ENCODE results near the gene EQTN.

Gene EQTN

GRCh38 chr9:27329291-27329690, 32.3 kb upstream of the EQTN start:
- Mint-ChIP-seq H3K27ac (no peak overlapping the region), H3K27me3 (peaks cover 2% of the 10 kb centered on the region), H3K36me3 (ENCODE audit: low read depth) (no peaks in the 10 kb centered on the region), H3K4me1 (no peaks in the 10 kb centered on the region), H3K9me3 (no peaks in the 10 kb centered on the region), H3K4me3 (no peak overlapping the region)
- DNase-seq (no peak), ATAC-seq (no peak)

- H3K27me3 Mint-ChIP-seq = peaks cover 2% of the 10 kb centered on the region
- H3K4me1 Mint-ChIP-seq = no peaks in the 10 kb centered on the region
- DNase-seq (no peak), ATAC-seq (no peak)
- no peak overlapping the region for H3K4me3 Mint-ChIP-seq
- H3K27ac Mint-ChIP-seq = no peak overlapping the region
- no peaks in the 10 kb centered on the region for H3K36me3 Mint-ChIP-seq (ENCODE audit: low read depth)
- H3K9me3 Mint-ChIP-seq = no peaks in the 10 kb centered on the region
These were observed 31.5 kb upstream of the EQTN start for GRCh38 chr9:27328483-27328882.

DNA sequence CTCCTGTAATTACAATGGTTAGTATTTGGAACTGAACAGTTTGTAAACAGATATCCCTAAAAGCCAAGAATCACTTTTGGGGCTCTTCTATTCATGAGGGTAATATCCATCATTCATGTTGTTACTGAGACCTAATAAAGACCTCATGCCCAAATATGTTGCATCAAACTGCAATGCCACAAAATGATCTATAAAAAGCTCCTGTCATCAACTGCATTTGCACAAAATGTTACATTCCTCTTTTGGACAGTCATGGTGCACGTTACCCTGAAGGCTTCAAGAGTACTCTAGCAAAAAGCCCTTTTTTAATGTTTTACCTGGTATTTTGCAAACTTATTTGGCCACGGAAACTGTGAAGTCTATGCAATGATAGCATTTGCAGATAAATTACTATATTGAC, 14.2 kb upstream of the EQTN start:
- ATAC-seq = no peak
- H3K4me3 Mint-ChIP-seq = no peak overlapping the region
- no peak for DNase-seq

GRCh38 chr9:27310582-27310981, 13.6 kb upstream of the EQTN start:
- Mint-ChIP-seq H3K27ac (no peak overlapping the region), H3K4me3 (no peak overlapping the region), H3K27me3 (peaks cover 4% of the 10 kb centered on the region), H3K4me1 (no peaks in the 10 kb centered on the region), H3K9me3 (no peaks in the 10 kb centered on the region), H3K36me3 (ENCODE audit: low read depth) (no peaks in the 10 kb centered on the region)
- no peak for DNase-seq
- no peak for ATAC-seq

More for the DNA sequence above, 14.2 kb upstream of the EQTN start:
- Mint-ChIP-seq H3K36me3 (ENCODE audit: low read depth) (no peaks in the 10 kb centered on the region), H3K4me1 (no peaks in the 10 kb centered on the region), H3K27me3 (peaks cover 4% of the 10 kb centered on the region), H3K9me3 (no peaks in the 10 kb centered on the region), H3K27ac (no peak overlapping the region)

- no peak overlapping the region for H3K4me3 Mint-ChIP-seq
- no peak for ATAC-seq
- no peaks in the 10 kb centered on the region for H3K36me3 Mint-ChIP-seq (ENCODE audit: low read depth)
- H3K27me3 Mint-ChIP-seq = peaks cover under 1% of the 10 kb centered on the region
- no peaks in the 10 kb centered on the region for H3K4me1 Mint-ChIP-seq
- H3K27ac Mint-ChIP-seq = no peak overlapping the region
- DNase-seq = no peak
- no peaks in the 10 kb centered on the region for H3K9me3 Mint-ChIP-seq
These were observed 11.9 kb upstream of the EQTN start for GRCh38 chr9:27308691-27309390.

DNA sequence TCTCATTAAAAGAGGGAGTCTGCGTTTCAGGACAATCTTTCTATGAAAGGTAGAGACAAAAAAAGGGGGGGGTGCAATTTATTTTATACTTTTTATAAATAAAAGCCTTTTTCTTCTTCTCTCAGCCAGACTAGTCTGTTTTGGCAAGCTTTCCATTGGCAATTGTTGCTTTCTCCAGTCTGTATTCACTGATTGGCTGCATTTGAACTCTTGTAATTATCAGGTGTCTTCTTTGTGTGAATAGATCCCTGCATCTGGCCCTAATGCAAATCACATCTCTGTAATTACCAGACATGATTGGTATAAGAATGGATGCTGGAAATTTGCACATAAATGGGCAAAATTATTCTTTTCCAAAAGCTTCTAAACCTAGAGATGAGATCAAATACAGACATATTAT, 7.6 kb upstream of the EQTN start:
- H3K27ac Mint-ChIP-seq = no peak overlapping the region
- H3K36me3 Mint-ChIP-seq (ENCODE audit: low read depth) = no peaks in the 10 kb centered on the region
- no peak for ATAC-seq
- no peaks in the 10 kb centered on the region for H3K4me1 Mint-ChIP-seq
- H3K9me3 Mint-ChIP-seq = no peaks in the 10 kb centered on the region
- no peaks in the 10 kb centered on the region for H3K27me3 Mint-ChIP-seq
- H3K4me3 Mint-ChIP-seq = no peak overlapping the region
- DNase-seq = no peak

- Mint-ChIP-seq H3K9me3 (no peaks in the 10 kb centered on the region), H3K36me3 (ENCODE audit: low read depth) (no peaks in the 10 kb centered on the region), H3K4me3 (no peak overlapping the region), H3K27me3 (peaks cover 1% of the 10 kb centered on the region), H3K4me1 (no peaks in the 10 kb centered on the region), H3K27ac (no peak overlapping the region)
- DNase-seq (no peak), ATAC-seq (no peak)
These were observed 6.3 kb upstream of the EQTN start for GRCh38 chr9:27303219-27303618.

DNA sequence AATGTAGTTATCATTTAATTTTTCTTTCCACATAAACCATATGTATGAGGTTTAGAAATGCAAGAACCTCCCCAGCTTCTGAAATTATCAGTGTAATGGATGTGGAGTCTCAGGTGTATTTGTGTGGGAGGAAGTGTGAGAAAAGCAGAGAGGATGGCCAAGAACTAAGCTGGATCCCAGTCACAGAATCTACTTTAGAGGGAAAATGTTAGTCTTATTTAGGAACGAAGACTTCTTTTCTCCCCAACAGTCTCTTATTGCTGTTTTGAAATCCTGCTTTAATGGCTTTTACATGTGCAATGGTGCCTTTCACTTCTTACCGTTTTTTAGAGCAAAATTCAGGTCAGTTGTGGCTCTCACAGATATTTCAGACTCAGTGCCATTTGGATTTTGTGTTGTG, 3.0 kb downstream of the EQTN start:
- H3K36me3 Mint-ChIP-seq (ENCODE audit: low read depth) = no peaks in the 10 kb centered on the region
- no peak overlapping the region for H3K27ac Mint-ChIP-seq
- H3K4me3 Mint-ChIP-seq = no peak overlapping the region
- H3K27me3 Mint-ChIP-seq = peaks cover 4% of the 10 kb centered on the region
- DNase-seq (no peak), ATAC-seq (no peak)
- no peaks in the 10 kb centered on the region for H3K4me1 Mint-ChIP-seq
- H3K9me3 Mint-ChIP-seq = no peaks in the 10 kb centered on the region

- ATAC-seq = no peak
- Mint-ChIP-seq H3K36me3 (ENCODE audit: low read depth) (no peaks in the 10 kb centered on the region), H3K4me1 (no peaks in the 10 kb centered on the region)
These were observed 4.1 kb downstream of the EQTN start for GRCh38 chr9:27292659-27293405.

GRCh38 chr9:27291292-27291691, 5.7 kb downstream of the EQTN start:
- Mint-ChIP-seq H3K4me1 (no peaks in the 10 kb centered on the region), H3K4me3 (no peak overlapping the region), H3K36me3 (ENCODE audit: low read depth) (no peaks in the 10 kb centered on the region), H3K9me3 (no peaks in the 10 kb centered on the region), H3K27me3 (peaks cover 5% of the 10 kb centered on the region), H3K27ac (no peak overlapping the region)
- ATAC-seq = no peak
- no peak for DNase-seq

More at GRCh38 chr9:27292659-27293405, 4.1 kb downstream of the EQTN start:
- H3K4me3 Mint-ChIP-seq = no peak overlapping the region
- no peak for DNase-seq
- H3K27ac Mint-ChIP-seq = no peak overlapping the region
- no peaks in the 10 kb centered on the region for H3K9me3 Mint-ChIP-seq
- peaks cover 5% of the 10 kb centered on the region for H3K27me3 Mint-ChIP-seq

DNA sequence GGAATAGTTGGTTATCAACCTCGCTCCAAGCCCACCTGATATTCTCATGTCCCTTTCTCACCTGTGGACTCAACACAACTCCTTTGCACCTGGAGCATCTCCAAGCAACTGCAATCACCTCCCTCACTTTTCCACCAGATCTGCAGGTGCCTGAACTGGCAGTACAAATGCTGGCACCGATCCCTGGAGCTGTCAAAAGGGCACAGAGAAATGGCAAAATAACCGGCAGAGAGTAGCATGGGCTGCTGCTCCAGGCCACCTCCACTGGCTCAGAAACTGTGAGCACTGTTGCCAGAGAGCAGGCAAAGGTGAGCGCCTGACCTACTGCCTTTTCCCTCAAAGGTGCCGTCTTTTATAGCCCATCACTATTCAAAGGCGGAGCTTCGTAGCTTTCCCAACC, 14.7 kb downstream of the EQTN start:
- H3K27ac Mint-ChIP-seq = no peak overlapping the region
- DNase-seq = no peak

GRCh38 chr9:27280860-27281259, 16.1 kb downstream of the EQTN start:
- ATAC-seq (no peak), DNase-seq (no peak)
- Mint-ChIP-seq H3K27ac (no peak overlapping the region), H3K36me3 (ENCODE audit: low read depth) (no peaks in the 10 kb centered on the region), H3K4me1 (no peaks in the 10 kb centered on the region), H3K9me3 (no peaks in the 10 kb centered on the region), H3K27me3 (peaks cover 9% of the 10 kb centered on the region), H3K4me3 (no peak overlapping the region)

More for the DNA sequence above, 14.7 kb downstream of the EQTN start:
- no peak overlapping the region for H3K4me3 Mint-ChIP-seq
- H3K36me3 Mint-ChIP-seq (ENCODE audit: low read depth) = no peaks in the 10 kb centered on the region
- no peaks in the 10 kb centered on the region for H3K4me1 Mint-ChIP-seq
- no peaks in the 10 kb centered on the region for H3K9me3 Mint-ChIP-seq
- ATAC-seq = no peak
- peaks cover 9% of the 10 kb centered on the region for H3K27me3 Mint-ChIP-seq

- H3K36me3 Mint-ChIP-seq (ENCODE audit: low read depth) = no peaks in the 10 kb centered on the region
- H3K4me3 Mint-ChIP-seq = no peak overlapping the region
- ATAC-seq (no peak), DNase-seq (no peak)
- no peak overlapping the region for H3K27ac Mint-ChIP-seq
- no peaks in the 10 kb centered on the region for H3K4me1 Mint-ChIP-seq
- H3K27me3 Mint-ChIP-seq = peaks cover 9% of the 10 kb centered on the region
- no peaks in the 10 kb centered on the region for H3K9me3 Mint-ChIP-seq
These were observed 16.7 kb downstream of the EQTN start for GRCh38 chr9:27280249-27280648.

GRCh38 chr9:27279611-27280010, 17.3 kb downstream of the EQTN start:
- no peak overlapping the region for H3K27ac Mint-ChIP-seq
- H3K36me3 Mint-ChIP-seq (ENCODE audit: low read depth) = no peaks in the 10 kb centered on the region
- no peak for ATAC-seq
- H3K4me3 Mint-ChIP-seq = no peak overlapping the region
- no peaks in the 10 kb centered on the region for H3K4me1 Mint-ChIP-seq
- no peak for DNase-seq
- peaks cover 8% of the 10 kb centered on the region for H3K27me3 Mint-ChIP-seq
- no peaks in the 10 kb centered on the region for H3K9me3 Mint-ChIP-seq

- Mint-ChIP-seq H3K36me3 (ENCODE audit: low read depth) (no peaks in the 10 kb centered on the region), H3K4me1 (no peaks in the 10 kb centered on the region), H3K27me3 (peaks cover 7% of the 10 kb centered on the region), H3K9me3 (no peaks in the 10 kb centered on the region), H3K27ac (no peak overlapping the region), H3K4me3 (no peak overlapping the region)
- DNase-seq (no peak), ATAC-seq (no peak)
These were observed 18.6 kb downstream of the EQTN start for GRCh38 chr9:27278374-27278773.
